Thymus (tissue), 11 donors: ENCODE data around the gene SALL2. TPM values are rescaled to one million over a fixed set of nuclear protein-coding genes. Genes with fewer than 3 reads are reported as not detected.

Source experiments
- DNase-seq, 9 donors: peaks; one replicate each; pipeline ENCODE4 v3.0.0-alpha.2; 2013; ENCODE audit warnings: low spot score in 9 of 9, low read depth in 6 of 9, missing footprints in 1 of 9
- H3K27ac ChIP-seq, 2 donors: one replicate each; pipeline ENCODE4 v1.5.1; 2013; ENCODE audit warnings: control low read depth in 1 of 2, low read depth in 1 of 2, low read length in 1 of 2, mild to moderate bottlenecking in 1 of 2, moderate library complexity in 1 of 2
- H3K27me3 ChIP-seq, 2 donors: one replicate each; pipeline ENCODE4 v1.5.1; 2013; ENCODE audit warnings: low read length in 1 of 2; ENCODE audit not compliant: control insufficient read depth in 2 of 2, insufficient read depth in 1 of 2
- H3K36me3 ChIP-seq, 2 donors: one replicate each; pipeline ENCODE4 v1.5.1; 2013; ENCODE audit warnings: low read length in 1 of 2, mild to moderate bottlenecking in 1 of 2, moderate library complexity in 1 of 2; ENCODE audit not compliant: control insufficient read depth in 2 of 2, insufficient read depth in 2 of 2
- H3K4me1 ChIP-seq, 2 donors: one replicate each; pipeline ENCODE4 v1.5.1; 2013; ENCODE audit warnings: low read length in 2 of 2; ENCODE audit not compliant: control insufficient read depth in 2 of 2, insufficient read depth in 2 of 2
- H3K4me3 ChIP-seq, 2 donors: one replicate each; pipeline ENCODE4 v1.5.1; 2013; ENCODE audit warnings: low read length in 2 of 2, control low read depth in 1 of 2, mild to moderate bottlenecking in 1 of 2
- H3K9me3 ChIP-seq, 2 donors: one replicate each; pipeline ENCODE4 v1.5.1; 2013; ENCODE audit warnings: low read length in 1 of 2, mild to moderate bottlenecking in 1 of 2; ENCODE audit not compliant: control insufficient read depth in 2 of 2, insufficient read depth in 1 of 2
- WGBS: extraction: QIAGEN DNeasy Blood & Tissue Kit; methylation state at CpG from one replicate; pipeline ENCODE4 v1.1.7; 2013; 5-methylcytosine and 5-hydroxymethylcytosine counted together
- polyA plus RNA-seq: library from polyadenylated mRNA; stranded (reverse); fragments of 200-250 nt; gene quantifications from one replicate; pipeline ENCODE4 v1.2.3, GENCODE V29; 2013
- total RNA-seq: library from RNA; stranded (reverse); fragments of 120-200 nt; gene quantifications from one replicate; pipeline ENCODE4 v1.2.4, GENCODE V29; 2013
- donor health status: healthy.

Gene SALL2
- total and polyA plus RNA-seq, 2 donors = 4.1 to 4.9 TPM

DNA sequence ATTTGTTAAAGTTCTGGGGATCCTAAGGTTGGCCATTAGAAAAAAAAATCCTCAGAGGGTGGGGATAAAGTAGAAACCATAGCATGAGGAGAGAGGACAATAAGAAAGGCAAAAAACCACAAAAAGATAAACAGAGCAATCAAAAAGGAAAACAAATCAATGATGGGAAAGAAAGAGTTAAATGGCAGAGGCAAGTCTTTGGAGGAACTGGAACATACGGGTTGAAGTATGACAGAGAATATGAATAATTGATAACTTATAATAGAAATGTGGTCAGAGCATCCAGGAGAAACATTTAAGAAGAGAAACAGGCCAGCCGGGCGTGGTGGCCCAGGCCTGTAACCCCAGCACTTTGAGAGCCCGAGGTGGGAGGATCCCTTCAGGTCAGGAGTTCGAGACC is 17.8 kb upstream of the SALL2 start:
- H3K36me3 ChIP-seq = no peaks in the 10 kb centered on the region
- H3K27me3 ChIP-seq = peaks cover 3 to 9% of the 10 kb centered on the region in 2 donors
- 76% methylated on average over 5 of the region's 5 CpGs for WGBS
- no peaks in the 10 kb centered on the region for H3K9me3 ChIP-seq
- no peak for DNase-seq
- H3K4me1 ChIP-seq = no peaks in the 10 kb centered on the region
- no peak overlapping the region for H3K27ac ChIP-seq
- no peak overlapping the region for H3K4me3 ChIP-seq

- WGBS = 79% methylated on average over 7 of the region's 7 CpGs
- H3K4me1 ChIP-seq = no peaks in the 10 kb centered on the region
- H3K27ac ChIP-seq = no peak overlapping the region
- H3K36me3 ChIP-seq = no peaks in the 10 kb centered on the region
- no peaks in the 10 kb centered on the region for H3K9me3 ChIP-seq
- H3K27me3 ChIP-seq = peaks cover 3 to 13% of the 10 kb centered on the region in 2 donors
- DNase-seq = no peak
- no peak overlapping the region for H3K4me3 ChIP-seq
Measured at GRCh38 chr14:21543521-21543960, 17.4 kb upstream of the SALL2 start.

DNA sequence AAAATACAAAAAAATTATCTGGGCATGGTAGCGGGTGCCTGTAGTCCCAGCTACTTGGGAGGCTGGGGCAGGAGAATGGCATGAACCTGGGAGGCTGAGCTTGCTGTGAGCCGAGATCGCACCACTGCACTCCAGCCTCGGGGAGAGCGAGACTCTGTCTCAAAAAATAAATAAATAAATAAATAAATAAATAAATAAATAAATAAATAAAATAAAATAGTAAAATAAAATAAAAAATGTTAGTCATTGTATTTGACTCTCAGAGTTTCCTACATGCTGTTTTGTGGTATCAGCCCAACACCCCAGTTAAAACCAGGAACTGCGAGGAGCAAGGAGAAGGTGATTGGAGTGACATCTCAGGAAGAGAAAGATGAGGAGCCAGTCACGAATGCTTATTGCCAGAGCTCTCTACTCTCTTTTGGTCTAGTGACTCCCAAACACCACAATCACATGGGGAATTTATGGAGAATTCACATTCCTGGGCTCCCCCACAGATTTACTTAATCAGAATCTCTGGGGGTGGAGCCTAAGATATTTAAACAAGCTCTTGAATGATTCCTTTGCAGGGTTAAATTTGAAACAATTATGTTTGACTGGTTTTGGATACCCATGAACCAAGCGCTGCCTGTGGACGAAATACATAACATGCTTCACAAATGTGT is 15.4 kb upstream of the SALL2 start:
- Histone ChIP-seq H3K4me1 (peaks cover 5 to 7% of the 10 kb centered on the region in 2 donors), H3K27me3 (peaks cover 4 to 32% of the 10 kb centered on the region in 2 donors), H3K9me3 (no peaks in the 10 kb centered on the region), H3K36me3 (no peaks in the 10 kb centered on the region), H3K4me3 (no peak overlapping the region), H3K27ac (no peak overlapping the region)
- no peak for DNase-seq
- 96% methylated on average over 9 of the region's 9 CpGs for WGBS

DNA sequence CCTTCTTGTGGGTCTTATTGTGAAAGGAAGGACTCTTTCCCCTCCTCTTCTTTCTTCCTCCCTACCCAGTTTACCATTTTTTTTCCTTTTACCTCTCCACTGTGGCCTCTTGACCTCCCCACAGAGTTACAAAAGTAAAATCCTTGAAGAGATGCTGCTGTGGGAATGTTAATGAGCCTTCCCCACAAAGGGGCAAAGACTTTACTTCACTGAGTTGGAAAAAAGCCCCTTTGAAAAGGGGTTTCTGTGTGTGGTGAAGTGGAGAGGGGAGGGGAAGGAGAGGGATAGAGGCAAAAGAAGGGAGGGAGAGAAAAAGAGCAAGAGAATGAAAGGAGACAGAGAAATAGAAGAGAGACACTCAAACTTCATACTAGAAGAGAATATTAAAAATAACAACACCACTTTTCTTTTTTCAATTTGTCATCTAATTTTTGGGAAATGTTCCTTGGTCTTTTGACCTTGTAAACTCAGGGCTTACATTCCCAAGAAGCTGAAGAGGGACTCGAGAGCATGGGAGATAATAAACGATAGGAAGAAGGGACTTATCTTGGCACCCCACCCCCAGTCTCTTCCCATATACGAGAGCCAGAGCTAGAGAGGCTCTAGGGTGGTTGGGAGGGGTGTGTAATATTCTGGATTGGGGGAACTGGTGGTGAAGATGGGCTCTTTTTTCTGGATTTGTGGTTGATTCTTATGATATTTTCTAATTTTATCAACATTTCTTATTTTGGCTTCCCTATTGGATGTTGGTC is 13.2 kb upstream of the SALL2 start:
- no peak overlapping the region for H3K4me3 ChIP-seq
- peaks cover 10 to 14% of the 10 kb centered on the region in 2 donors for H3K4me1 ChIP-seq
- no peak for DNase-seq
- no peaks in the 10 kb centered on the region for H3K9me3 ChIP-seq
- peaks cover 13 to 53% of the 10 kb centered on the region in 2 donors for H3K27me3 ChIP-seq
- WGBS = 54% methylated on average over 3 of the region's 3 CpGs
- no peak overlapping the region for H3K27ac ChIP-seq
- no peaks in the 10 kb centered on the region for H3K36me3 ChIP-seq

GRCh38 chr14:21537090-21537424 is 10.9 kb upstream of the SALL2 start:
- H3K36me3 ChIP-seq = no peaks in the 10 kb centered on the region
- no peak overlapping the region for H3K4me3 ChIP-seq
- H3K27ac ChIP-seq = no peak overlapping the region
- DNase-seq = no peak
- peaks cover 16 to 65% of the 10 kb centered on the region in 2 donors for H3K27me3 ChIP-seq
- peaks cover 10 to 15% of the 10 kb centered on the region in 2 donors for H3K4me1 ChIP-seq
- WGBS = 36% methylated on average over 3 of the region's 3 CpGs
- H3K9me3 ChIP-seq = no peaks in the 10 kb centered on the region

DNA sequence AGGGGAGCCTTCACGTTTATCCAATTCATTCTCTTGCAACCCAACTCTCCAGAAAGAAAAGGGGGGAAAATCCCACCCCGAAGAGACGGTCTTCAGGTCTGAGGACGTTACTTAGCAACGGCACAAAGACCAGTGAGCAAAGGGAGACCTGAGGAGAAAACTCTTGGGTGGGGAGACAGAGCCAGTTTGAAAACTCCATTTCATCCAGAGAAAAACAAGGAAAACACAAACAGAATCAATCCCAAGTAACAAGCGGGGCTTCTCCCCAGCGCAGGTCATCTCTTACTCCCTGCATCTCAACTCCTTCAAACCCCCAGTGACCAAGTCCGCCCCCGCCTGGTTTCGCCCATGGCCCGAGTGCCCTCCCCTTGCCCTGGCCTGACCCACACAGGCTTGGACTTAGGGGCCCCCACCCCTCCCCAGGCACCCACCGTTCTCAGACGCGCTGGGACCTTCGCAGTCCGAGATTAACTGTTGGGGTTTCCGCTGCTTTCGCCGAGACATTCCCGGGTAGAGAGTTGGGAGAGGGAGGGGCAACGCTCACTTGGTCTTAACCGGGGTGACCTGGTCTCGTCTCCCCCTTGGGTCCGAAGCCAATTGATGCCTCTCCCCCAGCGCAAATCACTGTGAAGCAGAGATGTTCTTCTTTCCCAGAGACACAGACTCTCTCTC is 10.4 kb upstream of the SALL2 start:
- no peak overlapping the region for H3K27ac ChIP-seq
- H3K27me3 ChIP-seq = peaks cover 16 to 65% of the 10 kb centered on the region in 2 donors
- no peak overlapping the region for H3K4me3 ChIP-seq
- no peaks in the 10 kb centered on the region for H3K36me3 ChIP-seq
- H3K9me3 ChIP-seq = no peaks in the 10 kb centered on the region
- WGBS = 10% methylated on average over 25 of the region's 25 CpGs
- peaks cover 10 to 15% of the 10 kb centered on the region in 2 donors for H3K4me1 ChIP-seq
- no peak for DNase-seq

DNA sequence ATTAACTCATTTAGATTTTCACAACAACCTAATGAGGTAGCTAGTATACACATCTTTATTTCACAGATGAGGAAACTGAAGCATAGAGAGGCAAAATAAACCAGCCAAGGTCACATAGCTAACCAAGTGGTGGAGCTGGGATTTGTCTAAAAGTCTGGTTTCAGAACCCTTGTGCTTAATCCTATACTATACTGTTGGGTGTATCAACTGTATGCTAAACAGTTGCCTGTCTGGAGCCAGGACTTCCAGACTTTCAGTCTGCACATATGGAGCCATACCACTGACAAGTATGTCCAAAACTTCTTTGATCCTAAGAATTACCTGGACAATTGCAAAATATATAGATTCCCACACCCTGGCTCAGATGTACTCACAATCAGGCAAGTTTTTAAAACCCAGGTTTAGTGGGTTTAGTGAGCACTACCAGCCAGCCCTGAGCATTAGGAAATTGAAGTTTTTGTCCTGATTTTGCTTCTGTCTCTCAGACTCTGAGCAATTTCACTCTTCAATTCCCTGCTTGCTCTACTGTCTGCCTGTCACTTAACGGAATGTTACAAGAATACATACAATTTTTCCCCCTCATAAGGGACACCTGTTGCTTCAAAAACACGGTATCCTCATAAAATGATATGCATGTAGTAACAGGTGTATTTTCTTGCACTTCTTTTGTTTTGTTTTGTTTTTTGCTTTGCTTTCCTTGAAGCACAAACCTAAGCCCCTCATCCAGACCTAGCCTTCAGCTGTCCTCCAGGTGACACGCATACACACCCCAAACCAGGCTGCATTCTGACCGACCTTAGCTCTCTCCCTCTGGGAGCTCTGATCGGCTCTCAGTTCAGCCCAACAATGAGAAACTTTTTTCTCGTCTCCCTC is 9.6 kb upstream of the SALL2 start:
- no peak overlapping the region for H3K27ac ChIP-seq
- peaks cover 16 to 65% of the 10 kb centered on the region in 2 donors for H3K27me3 ChIP-seq
- no peaks in the 10 kb centered on the region for H3K36me3 ChIP-seq
- WGBS = 51% methylated on average over 6 of the region's 6 CpGs
- H3K4me3 ChIP-seq = no peak overlapping the region
- H3K4me1 ChIP-seq = peaks cover 10 to 15% of the 10 kb centered on the region in 2 donors
- DNase-seq = no peak
- H3K9me3 ChIP-seq = no peaks in the 10 kb centered on the region

- peaks cover 14 to 62% of the 10 kb centered on the region in 2 donors for H3K27me3 ChIP-seq
- H3K27ac ChIP-seq = no peak overlapping the region
- peak in 2 of 9 donors; percentile 20 to 40 for DNase-seq
- 70% methylated on average over 4 of the region's 4 CpGs for WGBS
- H3K4me3 ChIP-seq = no peak overlapping the region
- peaks cover 10 to 15% of the 10 kb centered on the region in 2 donors for H3K4me1 ChIP-seq
- no peaks in the 10 kb centered on the region for H3K9me3 ChIP-seq
- no peaks in the 10 kb centered on the region for H3K36me3 ChIP-seq
Measured at GRCh38 chr14:21534576-21534975, 8.4 kb upstream of the SALL2 start.
